ENCODE data around the gene INSL6. TPM values are rescaled to one million over a fixed set of nuclear protein-coding genes. Genes with fewer than 3 reads are reported as not detected.
A peak's percentile ranks its signal among the peaks of the same experiment; 100 is the strongest.

The INSL6 gene
- total RNA-seq, 1 donor from 2014 or later: not detected

- Mint-ChIP-seq H3K9me3 (ENCODE audit: unreplicated experiment) (no peaks in the 10 kb centered on the region), H3K4me3 (ENCODE audit: unreplicated experiment) (no peak overlapping the region), H3K27me3 (ENCODE audit: unreplicated experiment) (peaks cover 6% of the 10 kb centered on the region), H3K36me3 (ENCODE audit: low read depth, unreplicated experiment) (no peaks in the 10 kb centered on the region), H3K27ac (ENCODE audit: unreplicated experiment) (no peak overlapping the region), H3K4me1 (ENCODE audit: unreplicated experiment) (no peaks in the 10 kb centered on the region)
- no peak for DNase-seq (ENCODE audit: low spot score)
- TF ChIP-seq, protein P1, sequence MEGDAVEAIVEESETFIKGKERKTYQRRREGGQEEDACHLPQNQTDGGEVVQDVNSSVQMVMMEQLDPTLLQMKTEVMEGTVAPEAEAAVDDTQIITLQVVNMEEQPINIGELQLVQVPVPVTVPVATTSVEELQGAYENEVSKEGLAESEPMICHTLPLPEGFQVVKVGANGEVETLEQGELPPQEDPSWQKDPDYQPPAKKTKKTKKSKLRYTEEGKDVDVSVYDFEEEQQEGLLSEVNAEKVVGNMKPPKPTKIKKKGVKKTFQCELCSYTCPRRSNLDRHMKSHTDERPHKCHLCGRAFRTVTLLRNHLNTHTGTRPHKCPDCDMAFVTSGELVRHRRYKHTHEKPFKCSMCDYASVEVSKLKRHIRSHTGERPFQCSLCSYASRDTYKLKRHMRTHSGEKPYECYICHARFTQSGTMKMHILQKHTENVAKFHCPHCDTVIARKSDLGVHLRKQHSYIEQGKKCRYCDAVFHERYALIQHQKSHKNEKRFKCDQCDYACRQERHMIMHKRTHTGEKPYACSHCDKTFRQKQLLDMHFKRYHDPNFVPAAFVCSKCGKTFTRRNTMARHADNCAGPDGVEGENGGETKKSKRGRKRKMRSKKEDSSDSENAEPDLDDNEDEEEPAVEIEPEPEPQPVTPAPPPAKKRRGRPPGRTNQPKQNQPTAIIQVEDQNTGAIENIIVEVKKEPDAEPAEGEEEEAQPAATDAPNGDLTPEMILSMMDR (IDR thresholded peaks at IDR 0.05; ENCODE audit: unreplicated experiment): no peak
These were observed 7.2 kb downstream of the INSL6 start for GRCh38 chr9:5178126-5178805.

DNA sequence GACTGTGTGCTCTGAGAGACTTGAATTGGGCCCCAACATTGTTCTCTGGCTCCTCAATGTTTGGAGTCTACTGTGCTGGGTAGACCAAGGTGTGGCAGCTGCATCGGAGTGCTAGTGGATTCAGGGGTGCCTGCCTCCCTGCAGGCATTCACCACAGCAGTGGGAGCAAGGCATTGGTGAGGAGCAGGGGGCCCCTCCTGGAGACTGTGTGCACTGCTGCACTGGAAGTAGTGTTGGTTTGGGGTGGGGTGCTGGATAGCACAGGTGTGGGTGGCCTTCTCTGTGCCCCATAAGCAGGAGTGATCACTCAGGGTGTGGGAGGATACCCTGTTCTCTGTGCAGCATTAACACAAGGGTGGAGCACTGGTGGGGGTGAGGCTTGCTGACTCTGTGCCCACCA is 39.2 kb downstream of the INSL6 start:
- Mint-ChIP-seq H3K27ac (ENCODE audit: unreplicated experiment) (no peak overlapping the region), H3K9me3 (ENCODE audit: unreplicated experiment) (no peaks in the 10 kb centered on the region), H3K4me3 (ENCODE audit: unreplicated experiment) (peak overlapping the region; percentile 12), H3K36me3 (ENCODE audit: low read depth, unreplicated experiment) (no peaks in the 10 kb centered on the region), H3K4me1 (ENCODE audit: unreplicated experiment) (no peaks in the 10 kb centered on the region), H3K27me3 (ENCODE audit: unreplicated experiment) (peaks cover 3% of the 10 kb centered on the region)
- DNase-seq (ENCODE audit: low spot score): no peak
- TF ChIP-seq, protein P1 (IDR thresholded peaks at IDR 0.05; ENCODE audit: unreplicated experiment): no peak

- H3K9me3 Mint-ChIP-seq (ENCODE audit: unreplicated experiment): no peaks in the 10 kb centered on the region
- H3K36me3 Mint-ChIP-seq (ENCODE audit: low read depth, unreplicated experiment): no peaks in the 10 kb centered on the region
- DNase-seq (ENCODE audit: low spot score): no peak
- no peaks in the 10 kb centered on the region for H3K4me1 Mint-ChIP-seq (ENCODE audit: unreplicated experiment)
- H3K27ac Mint-ChIP-seq (ENCODE audit: unreplicated experiment): no peak overlapping the region
- H3K4me3 Mint-ChIP-seq (ENCODE audit: unreplicated experiment): no peak overlapping the region
- TF ChIP-seq, protein P1 (IDR thresholded peaks at IDR 0.05; ENCODE audit: unreplicated experiment): no peak
- peaks cover 3% of the 10 kb centered on the region for H3K27me3 Mint-ChIP-seq (ENCODE audit: unreplicated experiment)
These were observed 41.2 kb downstream of the INSL6 start for GRCh38 chr9:5144217-5144616.

DNA sequence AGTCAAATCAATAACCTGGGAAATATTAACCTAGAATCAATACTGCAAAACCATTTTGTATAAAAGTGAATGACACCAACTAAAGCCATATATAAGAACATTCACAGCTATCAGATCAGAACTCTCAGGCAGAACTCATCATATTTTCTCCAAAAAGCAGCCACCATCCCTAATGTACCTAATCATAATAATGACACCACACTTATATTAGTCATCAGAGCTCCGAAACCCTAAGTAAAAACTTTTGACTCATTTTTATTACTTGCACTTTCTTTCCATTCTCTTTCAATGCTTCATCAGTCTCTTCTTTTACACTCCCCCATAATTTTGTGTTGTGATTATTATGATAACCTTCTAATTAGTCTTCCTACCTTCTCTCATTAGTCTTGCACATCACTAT is 45.3 kb downstream of the INSL6 start:
- no peak for DNase-seq (ENCODE audit: low spot score)
- TF ChIP-seq, protein P1 (IDR thresholded peaks at IDR 0.05; ENCODE audit: unreplicated experiment): no peak
- no peak overlapping the region for H3K27ac Mint-ChIP-seq (ENCODE audit: unreplicated experiment)
- peaks cover 4% of the 10 kb centered on the region for H3K36me3 Mint-ChIP-seq (ENCODE audit: low read depth, unreplicated experiment)
- H3K9me3 Mint-ChIP-seq (ENCODE audit: unreplicated experiment): no peaks in the 10 kb centered on the region
- no peak overlapping the region for H3K4me3 Mint-ChIP-seq (ENCODE audit: unreplicated experiment)
- no peaks in the 10 kb centered on the region for H3K27me3 Mint-ChIP-seq (ENCODE audit: unreplicated experiment)
- H3K4me1 Mint-ChIP-seq (ENCODE audit: unreplicated experiment): no peaks in the 10 kb centered on the region

DNA sequence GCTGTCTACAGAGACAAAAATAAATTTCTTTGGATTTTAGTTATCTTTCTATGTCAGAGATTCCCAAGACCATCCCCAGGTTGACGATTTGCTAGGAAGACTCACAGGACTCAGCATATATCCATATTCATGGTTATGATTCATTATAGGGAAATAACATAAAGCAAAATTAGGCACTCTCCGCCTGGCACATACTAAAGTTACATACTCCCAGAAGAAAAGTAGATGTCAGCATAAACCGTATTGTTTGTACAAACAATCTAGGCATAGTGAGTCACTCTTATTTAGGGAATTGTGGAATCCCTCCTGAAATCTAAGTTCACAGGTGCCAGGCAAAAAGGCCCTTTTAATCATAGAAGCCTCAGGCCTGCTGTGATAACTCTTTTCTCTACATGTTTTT is 62.9 kb downstream of the INSL6 start:
- Mint-ChIP-seq H3K27ac (ENCODE audit: unreplicated experiment) (no peak overlapping the region), H3K9me3 (ENCODE audit: unreplicated experiment) (no peaks in the 10 kb centered on the region), H3K4me3 (ENCODE audit: unreplicated experiment) (no peak overlapping the region), H3K4me1 (ENCODE audit: unreplicated experiment) (no peaks in the 10 kb centered on the region), H3K36me3 (ENCODE audit: low read depth, unreplicated experiment) (peaks cover 8% of the 10 kb centered on the region), H3K27me3 (ENCODE audit: unreplicated experiment) (no peaks in the 10 kb centered on the region)
- DNase-seq (ENCODE audit: low spot score): no peak
- TF ChIP-seq, protein P1 (IDR thresholded peaks at IDR 0.05; ENCODE audit: unreplicated experiment): no peak
